Amniotic stem cell (primary cell): ENCODE results near the gene SLC66A2.
"Not testable (repeated sequence)": the region's sequence is repeated elsewhere in the genome, so short reads cannot be mapped to it uniquely, and the experiment has no call there.

Experiments used
- DNase-seq: peaks from one replicate; lab custom pipeline; 2025; lab: John Stamatoyannopoulos, UW

SLC66A2 gene

GRCh38 chr18:79879566-79879965, 71.9 kb downstream of the SLC66A2 start:
- no peak for DNase-seq

GRCh38 chr18:79878741-79879378, 72.6 kb downstream of the SLC66A2 start:
- no peak for DNase-seq

GRCh38 chr18:79878246-79878645, 73.2 kb downstream of the SLC66A2 start:
- not testable (repeated sequence) for DNase-seq

GRCh38 chr18:79877163-79878091, 74.0 kb downstream of the SLC66A2 start:
- DNase-seq = no peak

- DNase-seq = no peak
Measured at GRCh38 chr18:79876497-79876896, 75.0 kb downstream of the SLC66A2 start.

GRCh38 chr18:79875931-79876461, 75.5 kb downstream of the SLC66A2 start:
- no peak for DNase-seq

GRCh38 chr18:79875531-79875919, 75.9 kb downstream of the SLC66A2 start:
- DNase-seq = no peak

- DNase-seq = no peak
Measured at GRCh38 chr18:79874553-79875530, 76.6 kb downstream of the SLC66A2 start.

- DNase-seq = no peak
Measured at GRCh38 chr18:79873449-79874110, 77.9 kb downstream of the SLC66A2 start.

- DNase-seq = no peak
Measured at GRCh38 chr18:79872527-79873444, 78.7 kb downstream of the SLC66A2 start.

- DNase-seq = no peak
Measured at GRCh38 chr18:79871481-79872091, 79.9 kb downstream of the SLC66A2 start.

- DNase-seq = no peak
Measured at GRCh38 chr18:79871026-79871390, 80.4 kb downstream of the SLC66A2 start.

GRCh38 chr18:79870301-79871025, 81.0 kb downstream of the SLC66A2 start:
- no peak for DNase-seq

GRCh38 chr18:79869591-79870300, 81.7 kb downstream of the SLC66A2 start:
- no peak for DNase-seq

GRCh38 chr18:79868811-79869541, 82.5 kb downstream of the SLC66A2 start:
- no peak for DNase-seq

GRCh38 chr18:79868168-79868784, 83.2 kb downstream of the SLC66A2 start:
- no peak for DNase-seq

GRCh38 chr18:79867666-79868065, 83.8 kb downstream of the SLC66A2 start:
- no peak for DNase-seq
